ENCODE data around the gene ANKFN1. TPM values are rescaled to one million over a fixed set of nuclear protein-coding genes. Genes with fewer than 3 reads are reported as not detected.

Gene ANKFN1
- total RNA-seq, 1 donor from 2014 or later, result 0.75 TPM

GRCh38 chr17:56548661-56549060 lies 395.4 kb downstream of the ANKFN1 start:
- H3K27ac ChIP-seq, result no peak overlapping the region
- H3K4me1 ChIP-seq, result no peaks in the 10 kb centered on the region
- H3K9me3 ChIP-seq, result no peaks in the 10 kb centered on the region
- intact Hi-C loops (cut with DNase I), result no loop called here
- no peaks in the 10 kb centered on the region for H3K27me3 ChIP-seq
- H3K36me3 ChIP-seq, result no peaks in the 10 kb centered on the region
- H3K4me3 ChIP-seq, result no peak overlapping the region
- DNase-seq (no peak), ATAC-seq (no peak)
- no peak for TF ChIP-seq CTCF (IDR thresholded peaks at IDR 0.05)

- Histone ChIP-seq H3K4me3 (no peak overlapping the region), H3K36me3 (no peaks in the 10 kb centered on the region), H3K27ac (no peak overlapping the region), H3K4me1 (no peaks in the 10 kb centered on the region), H3K9me3 (no peaks in the 10 kb centered on the region), H3K27me3 (no peaks in the 10 kb centered on the region)
- no peak for TF ChIP-seq CTCF (IDR thresholded peaks at IDR 0.05)
- no peak for DNase-seq
- intact Hi-C loops (cut with DNase I), result no loop called here
- ATAC-seq, result no peak
Measured at GRCh38 chr17:56549501-56549900, 396.2 kb downstream of the ANKFN1 start.

GRCh38 chr17:56557682-56558081 lies 404.4 kb downstream of the ANKFN1 start:
- DNase-seq (no peak), ATAC-seq (no peak)
- no peak overlapping the region for H3K27ac ChIP-seq

GRCh38 chr17:56558088-56558487 lies 404.8 kb downstream of the ANKFN1 start:
- no peaks in the 10 kb centered on the region for H3K4me1 ChIP-seq
- H3K36me3 ChIP-seq, result no peaks in the 10 kb centered on the region
- intact Hi-C loops (cut with DNase I), result no loop called here
- no peak overlapping the region for H3K27ac ChIP-seq
- no peak for TF ChIP-seq CTCF (IDR thresholded peaks at IDR 0.05)
- ATAC-seq (no peak), DNase-seq (no peak)
- H3K9me3 ChIP-seq, result no peaks in the 10 kb centered on the region
- no peak overlapping the region for H3K4me3 ChIP-seq
- H3K27me3 ChIP-seq, result no peaks in the 10 kb centered on the region

More at GRCh38 chr17:56557682-56558081, 404.4 kb downstream of the ANKFN1 start:
- Histone ChIP-seq H3K36me3 (no peaks in the 10 kb centered on the region), H3K27me3 (no peaks in the 10 kb centered on the region), H3K9me3 (no peaks in the 10 kb centered on the region), H3K4me3 (no peak overlapping the region), H3K4me1 (no peaks in the 10 kb centered on the region)
- no peak for TF ChIP-seq CTCF (IDR thresholded peaks at IDR 0.05)
- intact Hi-C loops (cut with DNase I), result no loop called here
